ENCODE measurements around the gene ZNF195.
"Not testable (repeated sequence)": the region's sequence is repeated elsewhere in the genome, so short reads cannot be mapped to it uniquely, and the experiment has no call there.

Gene ZNF195

GRCh38 chr11:3378426-3379423 lies at the start of gene ZNF195:
Gene ZNF195 (minus strand): TSS chr11:3379146. CDS start chr11:3379040, 106 bp downstream.
- peak; percentile 84 for DNase-seq (ENCODE audit: low spot score)

DNA sequence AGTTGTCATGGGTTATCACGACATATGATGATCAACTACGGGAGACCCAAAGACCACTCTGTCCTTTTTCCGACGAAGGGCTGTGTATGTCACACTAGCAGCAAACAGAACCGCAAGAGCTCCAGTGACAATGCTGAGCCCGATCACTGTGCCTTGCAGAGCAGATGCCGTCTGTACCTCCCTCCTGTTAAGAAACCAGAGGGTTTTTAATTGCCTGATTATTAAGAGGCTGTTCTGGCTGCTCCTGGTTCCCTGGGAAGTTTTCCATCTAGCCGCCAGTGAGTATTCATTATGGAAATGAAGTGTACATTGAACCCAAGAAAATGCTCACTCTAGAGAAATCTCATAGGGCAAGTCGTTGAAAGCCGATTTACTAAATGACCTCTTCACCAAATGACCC lies 49.1 kb upstream of the ZNF195 start:
- not testable (repeated sequence) for DNase-seq (ENCODE audit: low spot score)

DNA sequence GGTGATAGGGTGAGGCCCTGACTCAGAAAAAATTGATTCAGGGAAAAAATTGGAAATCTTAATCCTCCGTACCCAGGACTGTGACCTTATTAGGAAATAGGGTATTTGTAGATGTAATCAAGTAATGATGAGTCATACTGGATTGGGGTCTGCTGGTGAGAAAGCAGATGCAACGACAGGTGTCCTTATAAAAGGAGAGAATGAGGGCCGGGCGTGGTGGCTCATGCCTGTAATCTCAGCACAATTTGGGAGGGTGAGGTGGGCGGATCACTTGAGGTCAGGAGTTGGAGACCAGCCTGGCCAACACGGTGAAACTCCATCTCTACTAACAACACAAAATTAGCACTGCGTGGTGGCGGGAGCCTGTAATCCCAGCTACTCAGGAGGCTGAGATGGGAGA lies 47.6 kb upstream of the ZNF195 start:
- DNase-seq (ENCODE audit: low spot score), result not testable (repeated sequence)

DNA sequence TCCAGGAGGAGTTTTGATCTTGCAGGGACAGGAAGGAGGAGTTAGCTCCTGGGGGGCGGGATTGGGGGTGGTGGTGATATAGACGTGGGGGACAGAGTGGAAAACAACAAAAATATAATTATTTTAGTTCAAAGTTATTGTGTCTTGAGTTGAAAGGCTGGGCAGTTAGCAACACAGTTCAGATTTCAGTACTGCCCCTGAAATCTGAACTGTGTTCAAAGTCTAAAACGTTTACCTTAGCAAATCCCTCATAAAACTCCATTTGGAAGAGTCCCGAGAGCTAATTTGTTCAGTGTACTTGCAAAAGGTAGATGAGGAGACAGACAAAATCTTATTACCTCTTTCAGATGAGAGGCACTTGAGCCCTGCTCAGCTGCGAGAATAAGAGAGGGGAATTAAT lies 45.0 kb upstream of the ZNF195 start:
- not testable (repeated sequence) for DNase-seq (ENCODE audit: low spot score)

DNA sequence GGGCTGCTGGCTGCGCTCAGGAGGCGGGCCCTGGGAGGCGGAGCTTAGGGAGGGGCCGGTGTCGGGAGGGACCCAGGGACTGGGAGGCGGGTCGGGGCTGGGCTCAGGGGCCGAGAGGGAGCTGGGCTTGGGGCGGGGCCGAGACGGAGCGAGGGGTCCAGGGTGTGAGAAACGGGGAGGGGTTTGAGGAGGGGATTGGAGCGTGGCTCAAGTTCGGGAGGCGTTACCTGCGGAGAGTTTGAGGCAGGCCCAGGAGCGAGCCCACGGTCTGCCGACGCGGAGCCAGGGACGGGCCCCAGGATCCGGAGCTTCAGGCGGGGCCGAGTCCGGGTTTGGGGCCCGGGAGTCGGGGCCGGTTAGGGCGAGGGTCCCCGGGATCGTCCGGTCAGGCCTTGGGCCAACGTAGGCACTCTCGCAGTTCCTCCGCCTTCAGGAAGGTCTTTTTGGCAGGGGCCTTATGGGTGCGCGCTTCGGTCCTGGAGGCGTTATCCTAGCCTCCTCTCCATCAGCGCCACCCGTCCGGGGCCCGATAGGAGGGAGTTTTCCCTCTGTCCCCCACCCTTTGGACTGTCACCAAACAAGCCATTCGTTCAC lies 44.3 kb upstream of the ZNF195 start:
- not testable (repeated sequence) for DNase-seq (ENCODE audit: low spot score)

DNA sequence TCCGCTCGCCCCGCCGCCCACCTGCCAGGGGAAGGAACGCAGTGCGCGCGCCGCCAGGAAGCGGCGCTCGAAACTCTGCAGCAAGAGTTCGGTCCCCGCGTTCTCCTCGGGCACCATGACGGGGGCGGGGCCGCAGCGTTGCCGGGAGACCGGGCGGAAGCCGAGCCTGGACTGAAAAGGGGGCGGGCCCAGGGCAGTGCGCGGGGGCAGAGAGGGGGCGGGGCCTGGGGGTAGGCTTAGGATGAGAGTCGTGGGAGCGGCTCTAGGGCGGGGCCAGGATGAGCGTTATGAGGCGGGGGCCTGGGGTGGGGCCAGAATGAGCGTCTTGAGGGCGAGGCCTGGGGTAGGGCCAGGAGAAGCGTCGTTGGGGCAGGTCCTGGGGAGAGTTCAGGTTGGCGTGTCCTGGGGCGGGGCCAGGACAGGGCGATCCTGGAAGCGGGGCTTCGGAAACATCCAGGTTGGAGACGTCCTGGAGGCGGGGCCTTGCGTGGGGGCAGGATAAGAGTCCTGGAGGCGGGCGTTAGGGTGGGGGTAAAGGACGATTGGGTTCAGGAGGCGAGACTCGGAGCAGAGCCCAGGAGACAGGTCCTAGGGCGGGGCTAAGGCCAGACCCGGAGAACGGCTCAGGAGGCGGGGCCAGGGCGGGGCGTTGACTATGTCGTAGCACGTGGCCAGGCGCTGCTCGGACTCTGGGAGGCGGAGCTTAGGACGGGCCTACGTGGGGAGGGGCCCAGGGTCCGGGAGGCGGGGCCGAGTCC lies 43.6 kb upstream of the ZNF195 start:
- DNase-seq (ENCODE audit: low spot score), result peak; percentile 96

- DNase-seq (ENCODE audit: low spot score), result not testable (repeated sequence)
These were observed 42.8 kb upstream of the ZNF195 start for GRCh38 chr11:3421608-3422379.

- DNase-seq (ENCODE audit: low spot score), result not testable (repeated sequence)
These were observed 41.5 kb upstream of the ZNF195 start for GRCh38 chr11:3420281-3421042.

GRCh38 chr11:3419496-3419895 lies 40.5 kb upstream of the ZNF195 start:
- DNase-seq (ENCODE audit: low spot score), result not testable (repeated sequence)

DNA sequence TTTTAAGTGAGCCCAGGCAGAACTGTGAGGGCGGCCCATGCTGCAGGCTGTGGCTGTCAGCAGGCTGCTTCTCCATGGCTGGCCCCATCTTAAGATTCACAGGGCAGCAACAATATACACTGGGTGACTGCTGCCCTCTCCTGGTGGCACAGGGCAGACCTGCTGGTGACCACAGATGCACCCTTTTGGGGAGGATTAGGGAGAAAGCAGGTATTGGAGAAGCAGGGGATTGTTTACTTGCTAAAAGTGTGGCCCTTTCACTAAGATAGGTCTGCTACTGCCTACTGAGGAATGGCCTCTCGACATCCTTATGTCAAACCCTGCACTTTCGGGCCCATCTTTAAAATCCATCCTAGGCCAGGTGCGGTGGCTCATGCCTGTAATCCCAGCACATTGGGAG lies 38.1 kb upstream of the ZNF195 start:
- peak; percentile 34 for DNase-seq (ENCODE audit: low spot score)

DNA sequence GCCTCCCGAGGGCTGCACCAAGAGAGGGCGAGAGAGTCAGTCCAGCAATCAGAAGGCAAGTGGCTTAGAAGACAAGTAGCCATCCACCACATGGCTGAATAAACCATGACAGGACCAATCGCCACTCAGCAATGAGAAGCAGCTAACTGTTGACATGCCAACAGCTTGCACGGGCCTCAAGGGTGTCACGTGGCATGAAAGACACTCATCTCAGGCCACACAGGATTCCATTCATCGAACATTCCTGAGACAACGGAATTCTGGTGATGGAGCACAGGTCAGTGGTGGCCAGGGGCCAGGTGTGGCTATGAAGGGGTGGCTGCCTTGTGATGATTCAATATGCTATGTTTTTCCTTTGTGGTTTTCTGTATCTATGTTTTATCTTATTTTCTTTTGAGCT lies 36.4 kb upstream of the ZNF195 start:
- not testable (repeated sequence) for DNase-seq (ENCODE audit: low spot score)

GRCh38 chr11:3413666-3414065 lies 34.7 kb upstream of the ZNF195 start:
- DNase-seq (ENCODE audit: low spot score), result not testable (repeated sequence)

GRCh38 chr11:3412837-3413236 lies 33.9 kb upstream of the ZNF195 start:
- DNase-seq (ENCODE audit: low spot score), result no peak

- peak; percentile 65 for DNase-seq (ENCODE audit: low spot score)
These were observed 29.8 kb upstream of the ZNF195 start for GRCh38 chr11:3408722-3409121.

GRCh38 chr11:3408058-3408605 lies 29.2 kb upstream of the ZNF195 start:
- DNase-seq (ENCODE audit: low spot score), result not testable (repeated sequence)

GRCh38 chr11:3406937-3407336 lies 28.0 kb upstream of the ZNF195 start:
- DNase-seq (ENCODE audit: low spot score), result not testable (repeated sequence)

GRCh38 chr11:3406223-3406875 lies 27.4 kb upstream of the ZNF195 start:
- not testable (repeated sequence) for DNase-seq (ENCODE audit: low spot score)

GRCh38 chr11:3404076-3404925 lies 25.4 kb upstream of the ZNF195 start:
- not testable (repeated sequence) for DNase-seq (ENCODE audit: low spot score)

GRCh38 chr11:3402861-3403250 lies 23.9 kb upstream of the ZNF195 start:
- not testable (repeated sequence) for DNase-seq (ENCODE audit: low spot score)
